GM04503 (cell line): ENCODE measurements around the gene ARHGAP5.

Source experiments
- DNase-seq: peaks from one replicate; pipeline ENCODE4 v3.0.0-alpha.2; 2012; ENCODE audit warnings: low read depth

The ARHGAP5 gene, protein sequence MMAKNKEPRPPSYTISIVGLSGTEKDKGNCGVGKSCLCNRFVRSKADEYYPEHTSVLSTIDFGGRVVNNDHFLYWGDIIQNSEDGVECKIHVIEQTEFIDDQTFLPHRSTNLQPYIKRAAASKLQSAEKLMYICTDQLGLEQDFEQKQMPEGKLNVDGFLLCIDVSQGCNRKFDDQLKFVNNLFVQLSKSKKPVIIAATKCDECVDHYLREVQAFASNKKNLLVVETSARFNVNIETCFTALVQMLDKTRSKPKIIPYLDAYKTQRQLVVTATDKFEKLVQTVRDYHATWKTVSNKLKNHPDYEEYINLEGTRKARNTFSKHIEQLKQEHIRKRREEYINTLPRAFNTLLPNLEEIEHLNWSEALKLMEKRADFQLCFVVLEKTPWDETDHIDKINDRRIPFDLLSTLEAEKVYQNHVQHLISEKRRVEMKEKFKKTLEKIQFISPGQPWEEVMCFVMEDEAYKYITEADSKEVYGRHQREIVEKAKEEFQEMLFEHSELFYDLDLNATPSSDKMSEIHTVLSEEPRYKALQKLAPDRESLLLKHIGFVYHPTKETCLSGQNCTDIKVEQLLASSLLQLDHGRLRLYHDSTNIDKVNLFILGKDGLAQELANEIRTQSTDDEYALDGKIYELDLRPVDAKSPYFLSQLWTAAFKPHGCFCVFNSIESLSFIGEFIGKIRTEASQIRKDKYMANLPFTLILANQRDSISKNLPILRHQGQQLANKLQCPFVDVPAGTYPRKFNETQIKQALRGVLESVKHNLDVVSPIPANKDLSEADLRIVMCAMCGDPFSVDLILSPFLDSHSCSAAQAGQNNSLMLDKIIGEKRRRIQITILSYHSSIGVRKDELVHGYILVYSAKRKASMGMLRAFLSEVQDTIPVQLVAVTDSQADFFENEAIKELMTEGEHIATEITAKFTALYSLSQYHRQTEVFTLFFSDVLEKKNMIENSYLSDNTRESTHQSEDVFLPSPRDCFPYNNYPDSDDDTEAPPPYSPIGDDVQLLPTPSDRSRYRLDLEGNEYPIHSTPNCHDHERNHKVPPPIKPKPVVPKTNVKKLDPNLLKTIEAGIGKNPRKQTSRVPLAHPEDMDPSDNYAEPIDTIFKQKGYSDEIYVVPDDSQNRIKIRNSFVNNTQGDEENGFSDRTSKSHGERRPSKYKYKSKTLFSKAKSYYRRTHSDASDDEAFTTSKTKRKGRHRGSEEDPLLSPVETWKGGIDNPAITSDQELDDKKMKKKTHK (N-terminal part only)

DNA sequence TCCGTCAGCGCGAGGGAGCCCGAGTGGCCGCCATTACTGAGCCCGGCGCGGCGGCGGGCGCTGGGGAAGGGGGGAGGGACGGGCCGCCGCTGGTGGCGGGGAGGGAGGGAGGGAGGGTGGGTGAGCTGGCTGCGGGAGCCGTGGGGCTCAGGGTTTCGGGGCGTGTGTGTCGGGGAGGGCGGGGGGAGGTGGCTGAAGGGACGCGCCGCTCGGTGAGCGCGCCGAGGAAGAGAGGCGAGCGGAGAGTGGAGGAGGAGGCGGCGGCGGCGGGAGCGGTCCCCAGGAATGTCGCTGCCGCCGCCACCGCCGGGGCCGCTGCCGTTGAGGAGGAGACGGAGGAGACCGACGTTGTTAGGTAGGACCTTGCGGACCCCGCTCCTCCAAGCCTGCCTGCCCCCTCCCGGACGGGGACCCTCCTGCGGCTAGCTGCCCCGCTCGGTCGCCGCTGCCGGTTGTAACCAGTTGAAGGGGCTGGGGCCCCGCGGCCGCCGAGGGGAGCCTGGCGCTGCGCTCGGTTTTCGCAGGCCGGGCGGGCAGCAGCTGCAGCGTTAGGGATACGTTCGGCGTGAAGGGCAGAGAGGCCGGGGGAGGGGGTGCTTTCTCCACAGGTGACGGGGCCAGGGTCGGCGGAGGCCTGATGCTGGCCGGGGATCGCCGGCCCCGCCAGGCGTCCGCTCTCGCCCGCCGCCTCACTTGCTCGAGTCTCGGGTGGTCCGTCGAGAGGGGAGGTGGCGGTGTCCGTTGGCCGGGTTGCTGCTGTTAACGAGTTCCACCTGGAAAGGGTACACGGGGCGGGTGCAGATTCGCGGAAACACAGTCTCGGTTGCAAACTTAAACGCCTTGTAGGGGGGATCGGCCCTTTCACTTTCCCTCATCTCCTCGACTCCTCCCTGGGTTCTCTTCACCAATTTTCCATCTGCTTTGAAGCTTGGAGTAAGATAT, at the start of gene ARHGAP5:
ARHGAP5 (plus strand) TSS at position 224 of the 942 bp plus-strand sequence. CDS start 13,366 bp downstream, outside the sequence.
- no peak for DNase-seq

DNA sequence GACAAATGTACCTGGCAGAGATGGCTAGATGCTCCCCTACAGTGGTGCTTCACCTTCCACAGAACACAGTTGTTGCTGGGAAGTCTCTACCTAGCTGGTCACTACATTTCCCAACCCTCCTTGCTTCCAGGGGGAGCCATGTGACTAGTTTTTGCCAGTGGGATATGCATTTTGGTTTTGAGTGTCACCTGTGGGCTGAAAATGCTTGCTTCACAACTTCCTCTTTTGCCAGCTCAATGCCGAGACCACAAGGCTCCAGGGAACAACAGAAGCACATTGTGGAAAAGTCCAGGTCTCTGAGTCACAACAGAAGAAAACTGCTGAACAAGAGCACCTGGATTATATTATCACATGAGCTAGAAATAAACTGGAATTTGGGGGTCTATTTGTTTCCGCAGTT, 48.5 kb upstream of the ARHGAP5 start:
- no peak for DNase-seq

DNA sequence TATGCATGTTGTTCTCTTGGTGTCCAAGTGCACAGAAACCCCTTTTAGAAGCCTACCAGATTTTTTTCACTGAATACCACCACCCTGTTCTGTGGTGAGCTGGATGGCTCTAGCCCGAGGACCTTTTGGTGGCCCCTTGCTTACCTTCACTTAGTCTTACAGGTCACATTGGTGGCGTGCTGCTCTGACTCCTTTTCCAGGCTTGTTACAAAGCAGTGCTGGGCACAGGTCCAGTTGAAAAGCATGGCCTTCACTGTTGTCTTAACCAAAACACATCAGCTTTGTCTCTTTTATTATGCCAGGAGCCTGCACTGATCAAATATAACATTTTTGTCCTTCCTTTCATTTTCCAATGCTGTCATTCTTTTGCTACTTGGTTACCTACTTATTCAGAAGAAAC, 43.6 kb upstream of the ARHGAP5 start:
- DNase-seq: no peak

DNA sequence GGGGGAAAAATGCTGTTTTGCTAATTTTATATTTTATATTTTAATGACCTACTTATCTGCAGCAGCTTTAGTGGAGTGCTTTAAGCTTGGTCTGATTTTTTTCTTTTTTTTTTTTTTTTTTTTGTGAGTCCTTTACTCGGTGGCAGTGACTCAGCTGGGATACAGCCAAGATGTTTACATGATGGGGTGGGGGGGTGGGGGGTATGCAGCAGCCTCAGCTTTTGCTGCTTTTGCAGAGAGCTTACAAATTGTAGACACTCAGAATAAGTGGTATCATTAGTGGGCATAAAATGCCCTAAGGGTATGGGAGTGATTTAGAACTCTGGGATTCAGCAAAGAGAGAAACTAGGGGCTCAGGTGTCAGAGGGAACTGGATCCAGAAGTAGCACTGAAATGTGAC, 38.2 kb upstream of the ARHGAP5 start:
- DNase-seq: no peak

DNA sequence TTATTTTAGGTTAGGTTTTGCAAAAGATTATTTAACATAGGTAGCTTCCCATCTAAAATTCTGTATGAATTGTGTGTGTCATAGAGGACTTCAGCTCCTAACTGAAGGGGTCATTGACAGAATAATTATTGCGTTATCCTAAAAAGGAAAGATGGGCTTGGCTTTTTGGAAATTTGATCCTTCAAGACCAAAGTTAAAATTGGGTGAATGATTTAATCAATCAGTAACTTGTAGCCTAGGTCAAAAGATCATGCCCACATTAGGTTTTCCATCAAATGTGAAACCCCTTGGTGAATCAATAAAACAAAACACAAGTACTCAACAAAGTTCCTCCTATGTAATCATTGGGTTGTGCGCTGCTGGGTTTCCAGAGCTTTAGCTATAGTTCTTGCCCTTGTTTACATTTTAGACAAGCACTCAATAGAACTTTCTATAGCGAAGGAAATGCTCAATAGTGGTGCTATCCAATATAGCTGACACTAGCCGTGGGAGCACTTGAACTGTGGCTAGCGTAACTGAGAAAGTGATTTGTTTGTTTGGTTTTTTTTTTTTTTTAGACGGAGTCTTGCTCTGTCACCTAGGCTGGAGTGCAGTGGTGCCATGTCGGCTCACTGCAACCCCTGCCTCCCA, 37.6 kb upstream of the ARHGAP5 start:
- DNase-seq: no peak

DNA sequence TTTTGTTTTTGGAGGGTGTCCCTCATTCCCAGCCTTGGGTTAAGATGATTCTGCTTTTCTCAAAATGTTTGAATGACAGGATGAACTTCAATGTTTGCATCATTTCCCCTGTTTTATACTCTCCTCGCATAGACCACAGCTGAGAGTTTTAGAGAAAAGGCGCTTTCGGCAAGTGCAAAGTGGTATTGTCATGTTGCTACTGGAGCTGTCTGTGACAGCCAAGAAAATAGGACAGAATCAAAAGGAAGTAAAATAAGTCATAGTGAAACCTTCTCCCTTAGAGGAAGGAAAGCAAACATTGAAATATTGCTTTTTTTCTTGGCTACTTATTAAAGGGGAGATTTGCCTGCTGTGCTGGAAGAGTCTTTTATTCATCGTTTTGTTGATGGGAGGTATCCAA, 33.5 kb upstream of the ARHGAP5 start:
- DNase-seq: no peak

DNA sequence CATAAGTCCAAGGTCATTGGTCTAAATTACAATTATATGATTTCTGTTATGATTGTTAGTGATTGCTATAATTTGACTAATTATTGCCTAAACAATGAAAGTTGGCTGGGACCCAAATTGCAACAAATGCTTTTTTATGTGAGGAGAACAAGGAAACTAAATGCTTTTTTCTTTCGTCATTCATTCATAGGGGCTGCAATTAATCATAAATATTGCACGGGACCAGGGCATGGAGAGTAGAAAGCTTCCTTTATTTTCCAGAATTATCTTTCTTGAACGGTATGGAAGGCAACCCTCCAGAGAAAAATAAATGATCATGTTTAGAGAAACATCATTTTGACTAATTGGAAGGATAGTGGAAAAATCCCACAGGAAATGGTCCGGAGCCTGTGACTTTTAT, 32.6 kb upstream of the ARHGAP5 start:
- DNase-seq: no peak

DNA sequence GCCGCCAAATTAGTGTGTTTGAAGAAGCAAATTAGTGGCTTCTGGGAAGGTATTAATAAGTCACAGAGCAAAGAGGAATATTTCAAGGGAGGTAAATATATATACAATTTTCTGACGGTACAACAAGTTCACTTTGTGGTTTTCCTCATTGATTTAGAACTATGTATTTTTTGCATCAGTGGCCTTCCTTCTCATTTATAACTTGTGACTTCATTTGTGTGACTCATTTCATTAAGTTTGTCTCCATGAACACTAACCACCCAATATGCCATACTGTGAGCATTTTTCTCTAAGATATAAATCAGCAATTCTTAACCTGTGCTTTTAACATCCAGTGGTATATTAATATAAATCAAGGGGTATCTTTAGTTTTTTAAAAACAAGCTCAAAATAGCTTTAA, 29.3 kb upstream of the ARHGAP5 start:
- DNase-seq: no peak

DNA sequence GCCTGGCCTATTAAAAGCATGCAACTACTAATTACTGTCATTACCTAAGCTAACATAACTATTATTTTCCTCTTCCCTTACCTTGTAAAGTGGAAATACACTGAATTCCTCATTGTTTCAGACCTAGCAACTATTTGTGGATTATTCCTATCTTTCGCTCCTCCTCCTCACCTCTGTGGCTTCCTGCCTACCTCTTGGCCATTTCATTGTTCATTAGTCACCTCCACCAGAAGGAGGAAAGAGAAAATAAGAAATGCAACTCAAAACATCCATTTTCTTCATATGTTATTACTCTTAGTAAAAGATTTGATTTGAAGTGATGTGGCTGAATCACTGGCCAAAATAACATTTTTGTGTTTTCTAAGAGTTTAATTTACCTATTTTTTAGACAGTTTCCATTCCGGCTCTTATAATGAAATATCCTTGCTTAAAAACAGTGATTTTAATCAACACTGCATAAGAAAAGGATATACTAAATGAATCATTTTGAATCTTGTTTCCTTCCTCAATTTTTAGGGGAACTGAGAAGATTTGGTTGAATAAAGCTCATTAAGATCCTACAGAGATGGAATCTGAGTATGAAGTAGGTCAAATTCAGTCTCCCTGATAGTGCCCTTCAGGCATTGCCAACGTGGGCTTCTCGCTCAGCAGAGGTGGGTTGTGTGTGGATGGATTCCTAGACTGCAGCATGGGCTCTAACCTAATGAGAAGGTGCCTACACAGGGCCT, 27.6 kb upstream of the ARHGAP5 start:
- no peak for DNase-seq

DNA sequence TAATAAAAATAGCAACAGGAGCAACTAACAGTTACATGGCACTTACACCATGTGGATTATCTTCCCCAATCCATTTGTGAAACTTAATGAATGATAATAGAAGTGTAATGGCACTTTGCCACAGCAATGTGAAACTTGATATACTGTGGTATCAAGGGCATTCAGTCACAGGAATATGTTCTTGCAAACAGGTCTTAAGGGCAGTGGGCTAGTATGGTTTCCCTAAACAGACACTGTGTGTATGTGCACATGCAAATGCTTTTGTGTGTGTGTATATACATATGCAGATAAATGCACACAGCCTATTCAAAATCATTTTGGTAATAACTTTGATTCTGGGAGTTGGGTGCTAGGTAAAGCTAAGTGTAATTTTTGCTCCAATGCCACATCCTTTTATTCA, 26.2 kb upstream of the ARHGAP5 start:
- no peak for DNase-seq

DNA sequence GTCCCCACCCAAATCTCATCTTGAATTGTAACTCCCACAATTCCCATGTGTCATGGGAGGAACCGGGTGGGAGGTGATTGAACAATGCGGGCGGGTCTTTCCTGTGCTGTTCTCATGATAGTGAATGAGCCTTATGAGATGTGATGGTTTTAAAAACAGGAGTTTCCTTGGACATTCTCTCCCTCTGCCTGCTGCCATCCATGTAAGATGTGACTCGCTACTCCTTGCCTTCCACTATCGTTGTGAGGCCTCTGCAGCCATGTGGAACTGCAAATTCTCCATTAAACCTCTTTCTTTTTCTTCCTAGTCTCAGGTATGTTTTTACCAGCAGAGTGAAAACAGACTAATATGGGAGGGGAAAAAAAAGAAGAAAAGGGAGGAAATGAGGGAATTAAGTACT, 22.6 kb upstream of the ARHGAP5 start:
- no peak for DNase-seq

DNA sequence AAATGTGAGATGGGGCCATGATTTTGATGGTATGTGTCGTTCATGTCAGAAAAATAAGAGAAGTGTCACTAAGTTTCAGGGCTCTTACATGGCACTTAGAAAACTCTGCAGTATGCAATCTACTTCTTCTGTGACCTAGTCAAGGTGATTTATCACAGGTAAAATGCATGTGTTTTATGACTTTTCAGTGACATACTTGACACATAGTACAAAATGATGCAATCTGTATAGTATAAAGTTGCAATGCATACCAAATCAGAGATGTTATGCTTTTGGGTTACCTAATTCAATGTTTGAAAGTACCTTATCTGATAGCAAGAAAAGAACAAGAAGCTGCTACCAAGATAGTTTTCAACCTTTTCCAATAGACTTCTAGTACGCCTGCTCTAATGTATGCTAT, 21.9 kb upstream of the ARHGAP5 start:
- DNase-seq: no peak

DNA sequence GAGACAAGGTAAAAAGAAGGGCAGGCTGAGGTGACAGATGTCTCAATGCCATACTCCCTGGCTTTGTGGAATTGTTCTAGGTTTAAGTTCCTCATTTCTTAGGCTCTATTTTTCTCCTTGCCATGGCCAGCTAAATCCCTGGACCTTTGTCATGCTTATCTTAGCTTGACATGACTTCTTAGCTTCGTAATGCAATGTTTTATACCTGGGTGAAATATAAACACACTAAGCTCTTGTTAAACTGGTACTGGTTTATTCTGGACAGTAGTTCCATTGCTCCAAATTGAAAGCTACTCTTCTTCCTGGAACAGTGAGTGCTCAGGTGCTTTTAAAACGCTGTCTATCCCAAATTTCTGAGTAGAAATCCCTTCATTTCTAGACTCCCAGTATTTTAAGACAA, 17.4 kb upstream of the ARHGAP5 start:
- no peak for DNase-seq

DNA sequence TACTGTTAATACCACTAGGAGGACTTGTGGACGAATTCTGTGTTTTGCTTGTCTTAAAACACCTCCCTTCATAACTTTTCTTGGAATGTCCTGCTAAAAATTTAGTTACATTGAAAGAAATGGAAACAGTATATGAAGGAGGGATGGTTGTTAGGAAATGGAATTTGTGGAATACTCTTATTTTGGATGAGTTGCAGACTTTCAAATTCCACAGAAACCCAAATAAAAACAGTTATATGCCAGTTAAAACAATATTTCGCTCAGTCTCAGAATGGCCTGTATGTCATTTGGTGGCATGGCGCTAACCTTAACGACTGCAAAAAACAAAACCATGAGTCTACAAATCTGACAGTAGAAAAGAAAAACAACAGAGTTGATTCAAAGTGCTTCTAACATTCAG, 12.2 kb upstream of the ARHGAP5 start:
- no peak for DNase-seq

DNA sequence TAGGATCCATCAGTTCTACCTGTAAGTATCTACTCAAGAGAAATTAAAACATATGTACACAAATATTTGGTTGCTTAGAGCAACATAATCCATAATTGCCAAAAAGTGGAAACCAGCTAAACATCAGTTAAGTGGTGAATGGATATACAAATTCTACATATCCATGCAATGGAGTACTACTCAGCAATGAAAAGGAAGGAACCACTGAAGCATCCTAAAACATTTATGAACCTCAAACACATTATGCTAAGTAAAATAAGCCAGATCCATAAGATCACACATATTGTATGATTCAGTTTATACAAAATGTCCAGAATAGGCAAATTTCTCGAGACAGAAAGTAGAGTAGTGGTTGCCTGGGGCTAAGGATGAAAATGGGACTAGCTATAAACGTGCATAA, 8.4 kb upstream of the ARHGAP5 start:
- no peak for DNase-seq

DNA sequence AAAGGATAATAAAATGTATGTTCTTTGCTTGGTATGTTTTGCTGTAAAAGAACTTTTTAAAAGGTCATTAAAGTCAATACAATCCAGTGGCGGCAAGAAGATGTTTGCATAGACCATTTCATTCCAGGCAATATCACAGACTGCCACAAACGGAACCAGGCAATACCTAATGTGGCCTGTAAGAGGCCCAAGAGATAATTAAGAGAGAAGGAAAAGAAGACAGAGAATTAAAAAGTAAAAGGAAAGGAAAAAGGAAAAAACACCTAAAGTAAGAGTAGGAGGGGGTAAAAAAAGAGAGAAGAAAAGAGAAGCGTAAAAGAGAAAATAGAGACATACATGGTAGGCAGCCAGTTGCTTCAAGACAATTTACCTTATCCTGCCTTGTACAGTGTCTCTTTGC, 6.8 kb upstream of the ARHGAP5 start:
- DNase-seq: no peak

DNA sequence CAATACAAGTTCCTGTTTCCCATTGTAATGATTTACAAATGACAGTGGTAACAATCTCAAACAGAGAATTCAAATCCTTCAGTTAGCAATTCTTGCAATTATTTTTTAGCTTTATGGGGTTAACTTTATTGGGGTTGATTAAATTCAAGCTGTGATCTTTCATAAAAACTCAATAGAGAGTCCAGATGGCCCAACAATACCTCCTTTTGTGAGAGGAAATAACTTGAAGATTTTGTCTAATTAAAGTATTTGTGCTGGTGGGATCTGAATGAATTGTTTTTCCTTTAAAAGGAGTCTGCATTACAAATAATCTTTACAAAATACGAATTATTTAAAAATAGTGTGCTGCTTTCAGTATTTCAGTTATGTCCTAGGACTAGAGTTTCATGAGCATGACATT, 4.4 kb upstream of the ARHGAP5 start:
- no peak for DNase-seq

DNA sequence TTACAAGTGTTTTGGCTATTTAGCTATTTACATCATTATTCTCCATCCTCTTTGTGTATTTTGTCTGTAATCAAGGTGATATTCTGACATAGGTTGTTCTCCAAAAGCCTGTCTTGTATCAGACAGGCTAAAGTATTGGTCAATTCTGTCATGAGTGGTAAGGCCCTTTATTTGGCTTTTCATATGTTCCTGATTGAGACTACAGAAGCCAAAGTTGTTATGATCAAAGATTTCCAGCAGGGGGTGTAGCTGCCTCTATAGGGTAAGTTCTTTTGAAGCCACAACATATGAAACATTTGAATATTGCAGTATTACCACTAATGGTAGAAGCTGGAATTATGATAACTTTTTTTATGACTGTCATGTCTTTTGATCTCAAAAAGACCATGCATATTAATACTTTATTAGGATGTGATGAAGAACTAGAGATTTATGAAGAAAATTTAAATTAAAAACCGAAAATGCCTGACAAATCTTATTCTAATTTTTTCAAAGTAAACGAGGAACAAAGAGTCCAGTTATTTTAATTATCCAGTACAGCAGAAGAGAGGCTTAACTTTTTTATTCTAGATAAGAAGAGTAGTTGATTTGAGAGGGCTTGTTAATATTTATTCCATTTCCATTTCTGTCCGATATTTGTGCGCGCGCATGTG, 3.4 kb upstream of the ARHGAP5 start:
- no peak for DNase-seq

DNA sequence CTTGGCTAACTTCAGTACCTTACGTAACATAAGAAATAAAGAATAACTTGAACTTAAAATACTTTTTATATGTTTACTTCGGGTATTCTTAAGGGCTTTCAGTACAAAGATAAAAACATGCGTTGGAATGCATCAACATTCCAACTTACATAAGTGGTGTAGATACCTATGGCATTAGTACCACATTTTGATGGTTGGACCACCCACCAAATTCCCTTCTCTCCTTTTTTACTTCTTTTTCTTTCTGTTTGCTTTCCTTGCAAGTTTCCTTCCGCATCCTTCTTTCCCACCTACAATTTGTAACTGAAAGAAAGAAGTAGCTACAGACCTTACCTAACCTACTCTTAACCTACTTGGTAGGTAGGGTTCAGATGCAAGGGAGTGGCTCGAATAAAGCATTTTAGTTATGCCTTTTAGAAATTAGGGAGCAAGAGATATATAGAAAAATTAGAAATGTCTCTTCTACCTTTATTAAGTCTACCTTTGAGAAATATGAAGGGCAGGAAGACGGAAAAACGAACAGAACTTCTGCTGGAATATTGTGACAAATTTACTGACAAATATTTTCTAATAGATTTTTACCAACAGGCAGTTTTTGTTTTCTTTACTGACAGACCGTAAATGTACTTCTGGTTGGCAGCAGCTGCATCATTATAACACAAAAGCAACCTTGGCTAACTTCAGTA, 2.1 kb upstream of the ARHGAP5 start:
- no peak for DNase-seq
